ENCODE measurements around the gene WDR88.

Gene WDR88

DNA sequence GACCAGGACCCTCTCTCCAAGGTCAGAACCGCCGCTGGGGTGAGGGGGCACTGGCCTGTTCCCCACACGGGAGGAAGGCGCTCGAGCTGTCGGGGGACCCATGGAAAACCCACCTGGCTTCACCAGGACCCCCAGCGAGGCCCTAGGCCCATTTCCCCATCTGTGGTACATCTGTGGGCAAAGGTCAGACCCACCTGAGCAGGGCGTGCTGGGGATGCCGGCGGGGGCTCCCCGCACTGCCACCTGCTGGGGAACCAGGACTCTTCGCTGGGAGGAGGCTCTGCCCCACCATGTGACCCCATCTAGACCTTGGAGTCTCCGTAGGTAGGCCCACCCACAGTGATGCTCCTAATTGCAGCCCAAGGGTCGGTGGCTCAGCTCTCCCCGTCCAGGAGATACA is 511 bp downstream of the WDR88 start:
- Histone ChIP-seq H3K9me3 (ENCODE audit: low read length) (no peaks in the 10 kb centered on the region), H3K9me2 (ENCODE audit: low read depth, low read length) (no peaks in the 10 kb centered on the region), H3K4me1 (ENCODE audit: insufficient read depth, low read length, severe bottlenecking) (no peaks in the 10 kb centered on the region), H3K27ac (ENCODE audit: low read depth, low read length, poor library complexity, severe bottlenecking) (no peak overlapping the region), H3K9ac (ENCODE audit: low read length) (no peak overlapping the region), H3K27me3 (ENCODE audit: insufficient read depth, low read length) (no peaks in the 10 kb centered on the region), H3K79me2 (ENCODE audit: insufficient read depth, low read length) (no peaks in the 10 kb centered on the region), H3K4me3 (ENCODE audit: low read depth, low read length, poor library complexity, severe bottlenecking) (no peak overlapping the region), H2AFZ (ENCODE audit: low read length) (no peak overlapping the region), H4K20me1 (ENCODE audit: insufficient read depth, low read length) (no peaks in the 10 kb centered on the region), H3F3A (ENCODE audit: insufficient read depth, low read length) (no peaks in the 10 kb centered on the region), H3K36me3 (ENCODE audit: insufficient read depth, low read length) (peaks cover 17% of the 10 kb centered on the region), H3K4me2 (ENCODE audit: low read length) (no peak overlapping the region)
- TF ChIP-seq EZH2 (IDR thresholded peaks at IDR 0.05; ENCODE audit: borderline replicate concordance, low read length) = no peak
- TF ChIP-seq, protein P1, sequence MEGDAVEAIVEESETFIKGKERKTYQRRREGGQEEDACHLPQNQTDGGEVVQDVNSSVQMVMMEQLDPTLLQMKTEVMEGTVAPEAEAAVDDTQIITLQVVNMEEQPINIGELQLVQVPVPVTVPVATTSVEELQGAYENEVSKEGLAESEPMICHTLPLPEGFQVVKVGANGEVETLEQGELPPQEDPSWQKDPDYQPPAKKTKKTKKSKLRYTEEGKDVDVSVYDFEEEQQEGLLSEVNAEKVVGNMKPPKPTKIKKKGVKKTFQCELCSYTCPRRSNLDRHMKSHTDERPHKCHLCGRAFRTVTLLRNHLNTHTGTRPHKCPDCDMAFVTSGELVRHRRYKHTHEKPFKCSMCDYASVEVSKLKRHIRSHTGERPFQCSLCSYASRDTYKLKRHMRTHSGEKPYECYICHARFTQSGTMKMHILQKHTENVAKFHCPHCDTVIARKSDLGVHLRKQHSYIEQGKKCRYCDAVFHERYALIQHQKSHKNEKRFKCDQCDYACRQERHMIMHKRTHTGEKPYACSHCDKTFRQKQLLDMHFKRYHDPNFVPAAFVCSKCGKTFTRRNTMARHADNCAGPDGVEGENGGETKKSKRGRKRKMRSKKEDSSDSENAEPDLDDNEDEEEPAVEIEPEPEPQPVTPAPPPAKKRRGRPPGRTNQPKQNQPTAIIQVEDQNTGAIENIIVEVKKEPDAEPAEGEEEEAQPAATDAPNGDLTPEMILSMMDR (IDR thresholded peaks at IDR 0.05; ENCODE audit: low read length) = peak; percentile 34

DNA sequence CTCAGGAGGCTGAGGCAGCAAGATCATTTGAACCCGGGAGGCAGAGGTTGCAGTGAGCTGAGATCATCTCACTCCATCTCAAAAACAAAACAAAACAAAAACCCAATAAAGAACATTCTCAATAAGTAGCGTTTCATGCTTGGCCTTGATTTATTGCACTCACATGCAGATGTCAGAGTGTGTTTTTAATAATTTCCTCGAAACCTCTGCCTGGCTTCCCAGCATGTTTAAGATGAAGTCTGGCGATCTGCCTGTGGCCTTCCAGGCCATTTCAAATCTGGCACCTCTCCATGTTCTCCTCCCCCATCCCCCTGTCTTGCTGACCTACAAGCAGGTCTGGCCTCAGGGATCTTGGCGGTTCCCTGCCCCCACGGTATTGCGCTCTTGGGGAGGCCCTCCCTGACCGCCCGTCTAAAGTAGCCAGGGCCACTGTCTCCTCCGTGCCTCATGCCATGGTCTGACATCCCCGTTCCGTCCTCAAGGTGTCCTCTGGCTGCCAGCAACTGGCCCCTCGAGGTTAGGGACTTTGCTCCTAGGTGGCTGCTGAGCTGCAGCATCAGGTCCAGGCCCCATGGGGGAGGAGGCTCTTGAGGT is 1.6 kb downstream of the WDR88 start:
- H3F3A ChIP-seq (ENCODE audit: insufficient read depth, low read length) = no peaks in the 10 kb centered on the region

DNA sequence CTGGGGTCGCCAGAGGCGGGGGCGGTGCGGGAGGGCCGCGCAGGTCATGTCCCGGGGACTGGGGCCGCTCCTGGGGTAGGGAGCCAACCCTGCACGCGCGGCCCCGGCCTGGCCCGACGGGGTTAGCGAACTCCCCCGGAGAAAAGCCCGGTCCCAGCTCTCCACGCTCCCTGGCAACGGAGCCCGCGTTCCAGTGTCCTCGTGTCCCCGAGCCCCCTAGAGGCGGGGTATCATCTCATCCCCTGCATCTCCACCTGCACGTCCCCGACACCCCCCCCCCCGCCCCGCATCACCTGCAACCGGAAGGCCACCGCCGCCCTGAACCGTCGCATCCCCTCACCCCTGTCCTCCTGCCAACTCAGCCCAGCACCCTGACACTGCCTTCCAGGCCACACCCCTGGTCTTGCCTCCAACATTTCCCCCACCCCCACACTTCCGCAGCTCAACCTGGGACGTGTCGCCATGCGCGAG is 2.7 kb downstream of the WDR88 start:
- Histone ChIP-seq H3K9me3 (ENCODE audit: low read length) (no peaks in the 10 kb centered on the region), H3K9ac (ENCODE audit: low read length) (no peak overlapping the region), H3K9me2 (ENCODE audit: low read depth, low read length) (no peaks in the 10 kb centered on the region), H3K4me3 (ENCODE audit: low read depth, low read length, poor library complexity, severe bottlenecking) (no peak overlapping the region), H3K4me1 (ENCODE audit: insufficient read depth, low read length, severe bottlenecking) (no peaks in the 10 kb centered on the region), H3K27ac (ENCODE audit: low read depth, low read length, poor library complexity, severe bottlenecking) (no peak overlapping the region), H3K79me2 (ENCODE audit: insufficient read depth, low read length) (no peaks in the 10 kb centered on the region), H2AFZ (ENCODE audit: low read length) (no peak overlapping the region), H3K27me3 (ENCODE audit: insufficient read depth, low read length) (no peaks in the 10 kb centered on the region), H3F3A (ENCODE audit: insufficient read depth, low read length) (no peaks in the 10 kb centered on the region), H4K20me1 (ENCODE audit: insufficient read depth, low read length) (no peaks in the 10 kb centered on the region), H3K4me2 (ENCODE audit: low read length) (no peak overlapping the region), H3K36me3 (ENCODE audit: insufficient read depth, low read length) (peaks cover 9% of the 10 kb centered on the region)
- TF ChIP-seq, protein P1 (IDR thresholded peaks at IDR 0.05; ENCODE audit: low read length) = no peak
- TF ChIP-seq EZH2 (IDR thresholded peaks at IDR 0.05; ENCODE audit: borderline replicate concordance, low read length) = no peak

More for the DNA sequence above, 1.6 kb downstream of the WDR88 start:
- H3K4me1 ChIP-seq (ENCODE audit: insufficient read depth, low read length, severe bottlenecking) = no peaks in the 10 kb centered on the region
- no peaks in the 10 kb centered on the region for H3K9me2 ChIP-seq (ENCODE audit: low read depth, low read length)
- H3K4me3 ChIP-seq (ENCODE audit: low read depth, low read length, poor library complexity, severe bottlenecking) = no peak overlapping the region
- no peak for TF ChIP-seq EZH2 (IDR thresholded peaks at IDR 0.05; ENCODE audit: borderline replicate concordance, low read length)
- TF ChIP-seq, protein P1 (IDR thresholded peaks at IDR 0.05; ENCODE audit: low read length) = no peak
- no peak overlapping the region for H2AFZ ChIP-seq (ENCODE audit: low read length)
- no peaks in the 10 kb centered on the region for H3K79me2 ChIP-seq (ENCODE audit: insufficient read depth, low read length)
- no peaks in the 10 kb centered on the region for H3K9me3 ChIP-seq (ENCODE audit: low read length)
- no peak overlapping the region for H3K4me2 ChIP-seq (ENCODE audit: low read length)
- H3K27me3 ChIP-seq (ENCODE audit: insufficient read depth, low read length) = no peaks in the 10 kb centered on the region
- H4K20me1 ChIP-seq (ENCODE audit: insufficient read depth, low read length) = no peaks in the 10 kb centered on the region
- H3K36me3 ChIP-seq (ENCODE audit: insufficient read depth, low read length) = peaks cover 11% of the 10 kb centered on the region
- no peak overlapping the region for H3K27ac ChIP-seq (ENCODE audit: low read depth, low read length, poor library complexity, severe bottlenecking)
- H3K9ac ChIP-seq (ENCODE audit: low read length) = no peak overlapping the region
